Parathyroid adenoma (tissue), 2 donors: ENCODE measurements around the gene MAGI3.

Source experiments
- H2AFZ ChIP-seq: fragments of 300-600 bp; sonication (generic); one replicate; pipeline ENCODE4 v1.7.0; 2017; ENCODE audit warnings: antibody characterized with exemption, mild to moderate bottlenecking
- H3K27ac ChIP-seq: fragments of 300-600 bp; sonication (generic); one replicate; pipeline ENCODE4 v1.7.0; 2017
- H3K27me3 ChIP-seq: fragments of 300-600 bp; sonication (generic); one replicate; pipeline ENCODE4 v1.7.0; 2017; ENCODE audit warnings: low read length; ENCODE audit not compliant: control insufficient read depth, insufficient read depth
- H3K36me3 ChIP-seq: fragments of 300-600 bp; sonication (generic); one replicate; pipeline ENCODE4 v1.7.0; 2017; ENCODE audit warnings: low read length; ENCODE audit not compliant: control insufficient read depth, insufficient read depth
- H3K4me1 ChIP-seq: fragments of 300-600 bp; sonication (generic); one replicate; pipeline ENCODE4 v1.7.0; 2017; ENCODE audit warnings: control low read depth
- H3K4me2 ChIP-seq: fragments of 300-600 bp; sonication (generic); one replicate; pipeline ENCODE4 v1.7.0; 2017; ENCODE audit warnings: low read length
- H3K4me3 ChIP-seq: fragments of 300-600 bp; sonication (generic); one replicate; pipeline ENCODE4 v1.7.0; 2017; ENCODE audit warnings: low read depth, low read length
- H3K79me2 ChIP-seq: fragments of 300-600 bp; sonication (generic); one replicate; pipeline ENCODE4 v1.7.0; 2017; ENCODE audit warnings: control low read depth
- H3K9ac ChIP-seq: fragments of 300-600 bp; sonication (generic); one replicate; pipeline ENCODE4 v1.7.0; 2017; ENCODE audit warnings: mild to moderate bottlenecking
- H3K9me3 ChIP-seq: fragments of 300-600 bp; sonication (generic); one replicate; pipeline ENCODE4 v1.7.0; 2017; ENCODE audit warnings: low read length; ENCODE audit not compliant: control insufficient read depth
- CTCF ChIP-seq: fragments of 300-600 bp; sonication (generic); IDR thresholded peaks from one replicate; pipeline ENCODE4 v1.7.0; 2017; ENCODE audit warnings: antibody characterized with exemption, mild to moderate bottlenecking
- donor health status: primary hyperparathyroidism.

MAGI3 gene

GRCh38 chr1:113396102-113396501 is 5.8 kb downstream of the MAGI3 start:
- H3K27ac ChIP-seq: no peak overlapping the region
- no peaks in the 10 kb centered on the region for H3K4me1 ChIP-seq
- H3K36me3 ChIP-seq: no peaks in the 10 kb centered on the region
- no peak overlapping the region for H3K9ac ChIP-seq
- no peaks in the 10 kb centered on the region for H3K9me3 ChIP-seq
- no peak overlapping the region for H3K4me3 ChIP-seq
- H2AFZ ChIP-seq: no peak overlapping the region
- H3K79me2 ChIP-seq: no peaks in the 10 kb centered on the region
- H3K4me2 ChIP-seq: no peak overlapping the region
- TF ChIP-seq CTCF: no peak
- no peaks in the 10 kb centered on the region for H3K27me3 ChIP-seq

GRCh38 chr1:113396585-113396984 is 6.3 kb downstream of the MAGI3 start:
- H3K4me1 ChIP-seq: no peaks in the 10 kb centered on the region
- no peak overlapping the region for H3K27ac ChIP-seq
- H3K36me3 ChIP-seq: no peaks in the 10 kb centered on the region
- H3K9ac ChIP-seq: no peak overlapping the region
- no peak overlapping the region for H3K4me3 ChIP-seq
- no peaks in the 10 kb centered on the region for H3K79me2 ChIP-seq
- no peak overlapping the region for H3K4me2 ChIP-seq
- no peaks in the 10 kb centered on the region for H3K27me3 ChIP-seq
- TF ChIP-seq CTCF: no peak
- H3K9me3 ChIP-seq: no peaks in the 10 kb centered on the region
- H2AFZ ChIP-seq: no peak overlapping the region

GRCh38 chr1:113399062-113399583 is 8.8 kb downstream of the MAGI3 start:
- Histone ChIP-seq H3K27me3 (no peaks in the 10 kb centered on the region), H3K4me3 (no peak overlapping the region), H3K36me3 (no peaks in the 10 kb centered on the region), H3K27ac (no peak overlapping the region), H3K9me3 (no peaks in the 10 kb centered on the region), H3K9ac (no peak overlapping the region), H3K79me2 (no peaks in the 10 kb centered on the region), H3K4me2 (no peak overlapping the region), H2AFZ (no peak overlapping the region), H3K4me1 (no peaks in the 10 kb centered on the region)
- no peak for TF ChIP-seq CTCF

GRCh38 chr1:113401067-113401466 is 10.8 kb downstream of the MAGI3 start:
- Histone ChIP-seq H3K9me3 (no peaks in the 10 kb centered on the region), H3K4me1 (no peaks in the 10 kb centered on the region), H3K4me3 (no peak overlapping the region), H2AFZ (no peak overlapping the region), H3K36me3 (no peaks in the 10 kb centered on the region), H3K4me2 (no peak overlapping the region), H3K79me2 (no peaks in the 10 kb centered on the region), H3K27me3 (no peaks in the 10 kb centered on the region), H3K9ac (no peak overlapping the region), H3K27ac (no peak overlapping the region)
- TF ChIP-seq CTCF: no peak

GRCh38 chr1:113401728-113402127 is 11.4 kb downstream of the MAGI3 start:
- no peaks in the 10 kb centered on the region for H3K27me3 ChIP-seq
- H3K4me1 ChIP-seq: no peaks in the 10 kb centered on the region
- H3K27ac ChIP-seq: no peak overlapping the region
- H3K4me3 ChIP-seq: no peak overlapping the region
- no peaks in the 10 kb centered on the region for H3K79me2 ChIP-seq
- no peak for TF ChIP-seq CTCF
- no peaks in the 10 kb centered on the region for H3K36me3 ChIP-seq
- no peaks in the 10 kb centered on the region for H3K9me3 ChIP-seq
- no peak overlapping the region for H3K4me2 ChIP-seq
- no peak overlapping the region for H2AFZ ChIP-seq
- H3K9ac ChIP-seq: no peak overlapping the region
